Measurements from ENCODE around the gene CRY2.
A peak's percentile ranks its signal among the peaks of the same experiment; 100 is the strongest.

Gene CRY2

GRCh38 chr11:45881708-45882368 lies 34.6 kb downstream of the CRY2 start:
- Histone ChIP-seq H3K9me3 (ENCODE audit: control insufficient read depth, insufficient read depth, low read depth, low read length) (no peaks in the 10 kb centered on the region), H3K4me1 (ENCODE audit: control insufficient read depth, insufficient read depth, low read length) (peaks cover 4% of the 10 kb centered on the region; the same call in 1 of the 2 replicates), H3K36me3 (ENCODE audit: control insufficient read depth, insufficient read depth, low read length) (peaks cover 8% of the 10 kb centered on the region)

GRCh38 chr11:45884596-45885185 lies 37.4 kb downstream of the CRY2 start:
- Histone ChIP-seq H3K36me3 (ENCODE audit: control insufficient read depth, insufficient read depth, low read length) (peaks cover 8% of the 10 kb centered on the region), H3K4me3 (ENCODE audit: low read depth, low read length) (peak overlapping the region; percentile 80; the same call in 1 of the 2 replicates), H3K27ac (ENCODE audit: low read depth, low read length) (no peak overlapping the region), H3K27me3 (ENCODE audit: control insufficient read depth, insufficient read depth, low read length) (peaks cover 26% of the 10 kb centered on the region), H3K9me3 (ENCODE audit: control insufficient read depth, insufficient read depth, low read depth, low read length) (no peaks in the 10 kb centered on the region), H3K9ac (ENCODE audit: low read length) (no peak overlapping the region), H3K4me1 (ENCODE audit: control insufficient read depth, insufficient read depth, low read length) (peaks cover 4% of the 10 kb centered on the region; the same call in 1 of the 2 replicates)

More at GRCh38 chr11:45881708-45882368, 34.6 kb downstream of the CRY2 start:
- H3K4me3 ChIP-seq (ENCODE audit: low read depth, low read length): no peak overlapping the region
- H3K27me3 ChIP-seq (ENCODE audit: control insufficient read depth, insufficient read depth, low read length): peaks cover 19% of the 10 kb centered on the region
- H3K27ac ChIP-seq (ENCODE audit: low read depth, low read length): no peak overlapping the region
- no peak overlapping the region for H3K9ac ChIP-seq (ENCODE audit: low read length)

GRCh38 chr11:45885274-45885920 lies 38.1 kb downstream of the CRY2 start, which contains the start of gene MAPK8IP1:
Gene MAPK8IP1 (plus strand): TSS chr11:45885651. CDS start chr11:45885821, 170 bp downstream.
- Histone ChIP-seq H3K4me3 (ENCODE audit: low read depth, low read length) (peak within 1 kb of the TSS; percentile 80), H3K27ac (ENCODE audit: low read depth, low read length) (no peak within 1 kb of the TSS), H3K9me3 (ENCODE audit: control insufficient read depth, insufficient read depth, low read depth, low read length) (no peaks in the 10 kb centered on the region), H3K36me3 (ENCODE audit: control insufficient read depth, insufficient read depth, low read length) (peaks cover 8% of the 10 kb centered on the region), H3K27me3 (ENCODE audit: control insufficient read depth, insufficient read depth, low read length) (peaks cover 26% of the 10 kb centered on the region), H3K9ac (ENCODE audit: low read length) (peak within 1 kb of the TSS; percentile 50), H3K4me1 (ENCODE audit: control insufficient read depth, insufficient read depth, low read length) (peaks cover 4% of the 10 kb centered on the region; the same call in 1 of the 2 replicates)

GRCh38 chr11:45885921-45886721 lies 38.8 kb downstream of the CRY2 start:
- peaks cover 26% of the 10 kb centered on the region for H3K27me3 ChIP-seq (ENCODE audit: control insufficient read depth, insufficient read depth, low read length)
- no peak overlapping the region for H3K27ac ChIP-seq (ENCODE audit: low read depth, low read length)
- peaks cover 4% of the 10 kb centered on the region; the same call in 1 of the 2 replicates for H3K4me1 ChIP-seq (ENCODE audit: control insufficient read depth, insufficient read depth, low read length)
- H3K9ac ChIP-seq (ENCODE audit: low read length): peak overlapping the region; percentile 50
- peak overlapping the region; percentile 80 for H3K4me3 ChIP-seq (ENCODE audit: low read depth, low read length)
- no peaks in the 10 kb centered on the region for H3K9me3 ChIP-seq (ENCODE audit: control insufficient read depth, insufficient read depth, low read depth, low read length)
- H3K36me3 ChIP-seq (ENCODE audit: control insufficient read depth, insufficient read depth, low read length): peaks cover 1% of the 10 kb centered on the region

GRCh38 chr11:45886816-45887520 lies 39.7 kb downstream of the CRY2 start:
- peaks cover 26% of the 10 kb centered on the region for H3K27me3 ChIP-seq (ENCODE audit: control insufficient read depth, insufficient read depth, low read length)
- no peak overlapping the region for H3K9ac ChIP-seq (ENCODE audit: low read length)
- no peak overlapping the region for H3K27ac ChIP-seq (ENCODE audit: low read depth, low read length)
- H3K4me1 ChIP-seq (ENCODE audit: control insufficient read depth, insufficient read depth, low read length): peaks cover 4% of the 10 kb centered on the region; the same call in 1 of the 2 replicates
- H3K36me3 ChIP-seq (ENCODE audit: control insufficient read depth, insufficient read depth, low read length): no peaks in the 10 kb centered on the region
- H3K9me3 ChIP-seq (ENCODE audit: control insufficient read depth, insufficient read depth, low read depth, low read length): no peaks in the 10 kb centered on the region
- peak overlapping the region; percentile 80 for H3K4me3 ChIP-seq (ENCODE audit: low read depth, low read length)

- no peak overlapping the region for H3K9ac ChIP-seq (ENCODE audit: low read length)
- H3K9me3 ChIP-seq (ENCODE audit: control insufficient read depth, insufficient read depth, low read depth, low read length): no peaks in the 10 kb centered on the region
- H3K4me1 ChIP-seq (ENCODE audit: control insufficient read depth, insufficient read depth, low read length): peaks cover 4% of the 10 kb centered on the region; the same call in 1 of the 2 replicates
- H3K4me3 ChIP-seq (ENCODE audit: low read depth, low read length): no peak overlapping the region
- no peak overlapping the region for H3K27ac ChIP-seq (ENCODE audit: low read depth, low read length)
- peaks cover 26% of the 10 kb centered on the region for H3K27me3 ChIP-seq (ENCODE audit: control insufficient read depth, insufficient read depth, low read length)
- H3K36me3 ChIP-seq (ENCODE audit: control insufficient read depth, insufficient read depth, low read length): no peaks in the 10 kb centered on the region
These were observed 40.3 kb downstream of the CRY2 start for GRCh38 chr11:45887587-45887986.

GRCh38 chr11:45889555-45889954 lies 42.3 kb downstream of the CRY2 start:
- Histone ChIP-seq H3K27me3 (ENCODE audit: control insufficient read depth, insufficient read depth, low read length) (peaks cover 26% of the 10 kb centered on the region), H3K9me3 (ENCODE audit: control insufficient read depth, insufficient read depth, low read depth, low read length) (no peaks in the 10 kb centered on the region), H3K36me3 (ENCODE audit: control insufficient read depth, insufficient read depth, low read length) (no peaks in the 10 kb centered on the region), H3K9ac (ENCODE audit: low read length) (no peak overlapping the region), H3K4me3 (ENCODE audit: low read depth, low read length) (no peak overlapping the region), H3K27ac (ENCODE audit: low read depth, low read length) (no peak overlapping the region), H3K4me1 (ENCODE audit: control insufficient read depth, insufficient read depth, low read length) (peaks cover 14% of the 10 kb centered on the region)

GRCh38 chr11:45889966-45890365 lies 42.7 kb downstream of the CRY2 start:
- H3K36me3 ChIP-seq (ENCODE audit: control insufficient read depth, insufficient read depth, low read length): no peaks in the 10 kb centered on the region
- H3K9ac ChIP-seq (ENCODE audit: low read length): no peak overlapping the region
- no peak overlapping the region for H3K27ac ChIP-seq (ENCODE audit: low read depth, low read length)
- H3K4me1 ChIP-seq (ENCODE audit: control insufficient read depth, insufficient read depth, low read length): peaks cover 13% of the 10 kb centered on the region
- H3K4me3 ChIP-seq (ENCODE audit: low read depth, low read length): no peak overlapping the region
- no peaks in the 10 kb centered on the region for H3K9me3 ChIP-seq (ENCODE audit: control insufficient read depth, insufficient read depth, low read depth, low read length)
- H3K27me3 ChIP-seq (ENCODE audit: control insufficient read depth, insufficient read depth, low read length): peaks cover 21% of the 10 kb centered on the region

GRCh38 chr11:45890886-45891550 lies 43.7 kb downstream of the CRY2 start:
- Histone ChIP-seq H3K9ac (ENCODE audit: low read length) (no peak overlapping the region), H3K4me1 (ENCODE audit: control insufficient read depth, insufficient read depth, low read length) (peaks cover 11% of the 10 kb centered on the region), H3K4me3 (ENCODE audit: low read depth, low read length) (no peak overlapping the region), H3K27me3 (ENCODE audit: control insufficient read depth, insufficient read depth, low read length) (peaks cover 15% of the 10 kb centered on the region), H3K27ac (ENCODE audit: low read depth, low read length) (no peak overlapping the region), H3K36me3 (ENCODE audit: control insufficient read depth, insufficient read depth, low read length) (no peaks in the 10 kb centered on the region), H3K9me3 (ENCODE audit: control insufficient read depth, insufficient read depth, low read depth, low read length) (no peaks in the 10 kb centered on the region)

GRCh38 chr11:45892856-45893255 lies 45.6 kb downstream of the CRY2 start:
- Histone ChIP-seq H3K36me3 (ENCODE audit: control insufficient read depth, insufficient read depth, low read length) (no peaks in the 10 kb centered on the region), H3K4me1 (ENCODE audit: control insufficient read depth, insufficient read depth, low read length) (peaks cover 21% of the 10 kb centered on the region), H3K27ac (ENCODE audit: low read depth, low read length) (no peak overlapping the region), H3K9me3 (ENCODE audit: control insufficient read depth, insufficient read depth, low read depth, low read length) (no peaks in the 10 kb centered on the region), H3K27me3 (ENCODE audit: control insufficient read depth, insufficient read depth, low read length) (peaks cover 12% of the 10 kb centered on the region; the same call in 1 of the 2 replicates), H3K9ac (ENCODE audit: low read length) (no peak overlapping the region), H3K4me3 (ENCODE audit: low read depth, low read length) (no peak overlapping the region)

All from HUES6 (cell line).